GM21528 (cell line): ENCODE results near the gene ACRV1.
"Not testable (repeated sequence)": the region's sequence is repeated elsewhere in the genome, so short reads cannot be mapped to it uniquely, and the experiment has no call there.

Experiments used
- ATAC-seq: cut with Tn5 transposase; IDR thresholded peaks from one replicate; pipeline ENCODE4 v1.9.1; 2021; ENCODE audit warnings: mild to moderate bottlenecking, moderate library complexity; ENCODE audit not compliant: unreplicated experiment, low FRiP score

ACRV1 gene, protein sequence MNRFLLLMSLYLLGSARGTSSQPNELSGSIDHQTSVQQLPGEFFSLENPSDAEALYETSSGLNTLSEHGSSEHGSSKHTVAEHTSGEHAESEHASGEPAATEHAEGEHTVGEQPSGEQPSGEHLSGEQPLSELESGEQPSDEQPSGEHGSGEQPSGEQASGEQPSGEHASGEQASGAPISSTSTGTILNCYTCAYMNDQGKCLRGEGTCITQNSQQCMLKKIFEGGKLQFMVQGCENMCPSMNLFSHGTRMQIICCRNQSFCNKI

DNA sequence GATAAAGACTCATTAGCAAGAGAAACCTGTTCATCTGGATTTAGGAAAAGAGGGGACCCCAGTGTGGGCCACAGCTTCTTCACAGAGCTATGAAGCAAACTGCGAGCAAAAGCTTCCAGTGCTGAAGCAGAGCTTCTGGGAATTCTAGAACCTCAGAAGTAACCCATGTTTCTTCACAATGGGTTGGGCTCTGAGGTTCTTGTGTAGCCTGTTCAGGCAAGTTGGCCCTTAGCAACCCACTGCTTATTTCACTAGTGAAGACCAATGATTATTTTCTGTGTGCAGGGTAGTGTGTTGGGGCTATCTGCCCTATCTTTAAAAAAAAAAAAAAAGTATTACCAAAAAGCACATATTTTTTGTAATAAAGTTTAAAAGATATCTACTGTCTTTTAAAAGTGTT is at the start of gene ACRV1:
TSS of gene ACRV1 (minus strand) at position 101 of the 400 bp plus-strand sequence. CDS start at position 34, 67 bp downstream.
- ATAC-seq: no peak

DNA sequence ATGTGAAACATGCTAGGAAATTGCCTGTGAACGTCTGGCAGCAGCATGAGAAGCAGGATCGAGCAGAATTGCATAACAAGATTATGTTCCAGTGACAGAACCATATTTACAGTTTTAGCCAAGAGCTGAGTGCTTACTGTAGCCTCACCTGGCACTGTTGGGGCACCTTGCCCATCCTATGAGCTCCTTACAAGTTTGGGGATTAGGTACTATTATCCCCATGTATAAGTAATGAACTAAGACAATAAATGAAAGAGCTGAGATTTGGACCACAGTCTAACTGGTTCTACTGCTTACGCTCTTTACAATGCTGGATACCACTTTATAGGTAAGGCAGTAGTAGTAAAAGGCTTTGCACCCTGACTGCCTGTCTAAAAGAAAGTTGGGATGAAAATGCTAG is 48.3 kb upstream of the ACRV1 start:
- no peak for ATAC-seq

DNA sequence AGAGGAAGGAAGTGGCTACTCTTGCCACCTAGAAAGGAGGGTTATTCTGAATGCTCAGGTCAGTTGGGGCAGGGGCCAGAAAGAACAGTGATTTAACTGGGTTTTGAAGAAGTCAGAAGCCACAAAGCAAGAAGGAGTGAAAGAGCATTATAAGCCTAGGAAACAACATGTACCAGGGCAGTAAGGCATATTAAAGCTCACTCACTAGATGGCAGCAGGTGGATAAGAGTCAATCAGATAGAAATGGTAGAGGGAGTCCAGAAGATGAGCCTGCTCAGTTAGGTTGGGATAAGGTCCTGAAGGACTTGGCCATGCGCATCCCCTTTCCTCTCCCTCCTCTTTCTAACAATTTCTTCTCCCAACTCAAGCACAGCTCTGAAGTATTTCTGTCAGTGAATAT is 43.5 kb upstream of the ACRV1 start:
- ATAC-seq: no peak

DNA sequence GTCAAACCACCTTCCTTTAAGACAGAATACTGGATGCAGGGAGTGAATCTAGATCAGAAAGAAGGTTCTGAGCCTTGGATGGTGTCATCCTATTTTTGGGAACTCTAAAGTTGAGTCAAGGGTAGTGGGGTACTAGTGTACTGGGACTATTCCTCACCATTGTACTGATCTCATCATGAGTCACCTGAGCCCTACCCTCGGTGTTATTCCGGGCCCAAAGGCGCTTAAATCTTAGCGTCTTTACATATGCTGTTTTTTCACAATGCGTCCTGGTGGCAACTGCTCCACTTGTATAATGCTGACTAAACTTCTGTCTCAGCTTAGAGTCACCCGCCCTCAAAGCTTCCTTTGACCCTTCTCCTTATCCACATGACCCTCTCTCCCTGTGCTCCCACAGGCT is 40.1 kb upstream of the ACRV1 start:
- no peak for ATAC-seq

DNA sequence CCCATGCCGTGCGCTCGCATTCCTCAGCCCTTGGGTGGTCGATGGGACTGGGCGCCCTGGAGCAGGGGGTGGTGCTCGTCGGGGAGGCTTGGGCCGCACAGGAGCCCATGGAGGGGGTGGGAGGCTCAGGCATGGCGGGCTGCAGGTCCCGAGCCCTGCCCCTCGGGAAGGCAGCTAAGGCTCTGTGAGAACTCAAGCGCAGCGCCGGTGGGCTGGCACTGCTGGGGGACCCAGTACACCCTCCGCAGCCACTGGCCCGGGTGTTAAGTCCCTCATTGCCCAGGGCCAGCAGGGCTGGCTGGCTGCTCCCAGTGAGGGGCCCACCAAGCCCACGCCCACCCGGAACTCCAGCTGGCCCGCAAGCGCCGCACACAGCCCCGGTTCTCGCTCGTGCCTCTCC is 24.0 kb upstream of the ACRV1 start:
- not testable (repeated sequence) for ATAC-seq

DNA sequence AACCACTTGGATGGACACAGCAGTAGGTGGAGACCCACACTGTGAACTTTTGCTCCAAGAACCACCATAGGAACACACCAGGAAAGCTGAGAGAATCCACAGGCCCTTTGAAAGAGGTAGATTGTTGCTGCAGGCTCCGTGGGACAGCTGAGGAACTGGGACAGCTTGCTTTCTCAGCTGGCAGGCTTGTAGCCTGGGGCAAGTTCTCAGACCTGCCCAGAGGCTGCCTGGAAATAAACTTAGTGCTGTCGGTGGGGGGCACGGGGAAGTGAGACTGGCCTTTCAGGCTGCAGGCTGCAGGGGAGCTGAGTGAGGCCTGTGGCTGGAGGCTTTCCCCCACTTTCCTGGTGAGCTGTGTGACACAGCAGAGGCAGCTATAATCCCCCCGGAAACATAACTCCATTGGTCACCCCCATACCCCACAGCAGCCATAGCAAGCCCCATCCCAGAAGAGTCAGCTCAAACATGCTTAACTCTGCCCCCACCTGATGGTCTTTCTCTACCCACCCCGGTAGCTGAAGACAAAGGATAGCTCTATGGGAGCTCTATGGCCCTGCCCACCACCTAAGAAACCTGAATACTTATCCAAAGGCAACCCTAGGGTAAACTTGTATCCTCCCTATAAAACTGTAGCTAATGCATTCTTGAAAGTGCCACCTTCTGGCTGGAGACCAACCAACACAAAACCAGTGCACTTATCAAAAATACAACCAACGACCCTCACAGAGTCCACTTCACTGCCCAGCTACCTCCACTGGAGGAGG is 21.4 kb upstream of the ACRV1 start:
- no peak for ATAC-seq

DNA sequence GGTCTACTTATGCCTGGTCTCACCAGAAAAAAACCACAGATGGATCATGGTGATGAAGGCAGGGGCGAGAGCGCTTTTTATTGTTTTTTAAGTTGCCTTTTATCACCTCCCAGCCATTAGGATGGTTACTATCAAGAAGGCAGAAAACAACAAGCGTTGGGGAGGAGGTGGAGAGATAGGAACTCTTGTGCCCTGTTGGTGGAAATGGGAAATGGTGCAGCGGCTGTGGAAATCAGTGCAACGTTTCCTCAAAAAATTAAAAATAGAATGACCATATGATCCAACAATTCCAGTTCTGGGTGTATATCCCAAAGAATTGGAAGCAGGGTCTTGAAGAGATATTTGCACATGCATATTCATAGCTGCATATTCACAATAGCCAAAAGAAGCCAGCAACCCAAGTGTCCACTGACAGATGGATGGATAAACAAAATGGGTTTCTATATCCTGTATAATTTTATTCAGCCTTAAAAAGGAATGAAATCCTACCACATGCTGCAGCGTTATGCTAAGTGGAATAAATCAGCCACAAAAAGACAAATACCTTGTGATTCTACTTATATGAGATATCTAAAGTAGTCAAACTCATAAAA is 20.5 kb upstream of the ACRV1 start:
- ATAC-seq: no peak

DNA sequence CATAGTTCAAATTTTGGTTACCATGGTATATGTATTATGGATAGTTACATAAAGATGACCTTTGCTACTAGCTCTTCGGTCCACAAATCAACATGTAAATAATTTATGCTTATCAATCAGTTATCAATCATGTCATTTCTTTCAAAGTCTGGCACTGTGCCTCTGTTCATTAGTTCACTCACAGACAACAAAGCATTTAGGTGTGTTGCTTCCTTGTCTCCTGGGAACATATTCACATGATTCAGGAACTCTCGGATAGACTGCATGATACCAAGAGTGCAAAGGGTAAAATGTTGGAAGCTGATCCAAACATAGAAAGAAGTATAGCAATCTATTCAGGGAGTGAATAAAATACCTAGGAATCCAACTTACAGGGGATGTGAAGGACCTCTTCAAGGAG is 14.3 kb upstream of the ACRV1 start:
- no peak for ATAC-seq

DNA sequence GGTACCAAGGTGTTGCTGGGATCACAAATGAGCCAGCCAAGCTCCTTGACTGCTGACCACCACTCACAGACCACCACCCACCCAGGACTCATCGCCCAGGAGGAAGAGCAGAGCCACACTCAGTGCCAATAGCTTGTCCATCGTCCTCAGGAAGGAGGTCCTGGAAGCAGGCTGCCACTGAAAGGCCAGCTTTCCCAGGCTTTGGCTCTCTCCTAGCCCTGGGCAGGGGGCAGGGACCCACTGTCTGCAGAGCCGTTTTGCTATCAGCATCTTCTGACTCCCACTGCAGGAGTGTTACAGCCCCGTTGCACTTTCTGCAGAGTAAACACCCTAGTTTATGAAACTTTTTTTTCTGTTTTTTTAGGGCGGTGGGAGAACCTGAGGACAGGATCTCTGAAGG is 12.2 kb upstream of the ACRV1 start:
- ATAC-seq: no peak

DNA sequence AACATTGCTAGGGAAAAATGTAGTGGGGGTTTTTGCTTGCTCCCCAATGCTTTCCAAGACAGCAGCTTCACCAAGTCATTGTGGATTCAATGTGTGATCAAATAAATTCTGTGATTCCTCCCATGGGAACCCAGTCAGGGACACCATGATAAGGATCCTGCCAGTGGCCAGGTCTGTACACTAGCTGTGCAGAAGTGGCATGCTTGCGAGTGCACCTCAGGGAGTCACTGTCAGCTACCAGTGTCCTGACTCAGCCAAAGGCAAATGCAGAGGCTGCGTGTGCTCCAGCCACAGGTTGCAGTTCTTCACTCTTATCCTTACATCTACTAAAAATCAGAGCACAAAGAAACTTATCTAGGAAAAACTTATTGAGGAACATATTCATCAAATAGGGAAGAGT is 9.4 kb upstream of the ACRV1 start:
- no peak for ATAC-seq

DNA sequence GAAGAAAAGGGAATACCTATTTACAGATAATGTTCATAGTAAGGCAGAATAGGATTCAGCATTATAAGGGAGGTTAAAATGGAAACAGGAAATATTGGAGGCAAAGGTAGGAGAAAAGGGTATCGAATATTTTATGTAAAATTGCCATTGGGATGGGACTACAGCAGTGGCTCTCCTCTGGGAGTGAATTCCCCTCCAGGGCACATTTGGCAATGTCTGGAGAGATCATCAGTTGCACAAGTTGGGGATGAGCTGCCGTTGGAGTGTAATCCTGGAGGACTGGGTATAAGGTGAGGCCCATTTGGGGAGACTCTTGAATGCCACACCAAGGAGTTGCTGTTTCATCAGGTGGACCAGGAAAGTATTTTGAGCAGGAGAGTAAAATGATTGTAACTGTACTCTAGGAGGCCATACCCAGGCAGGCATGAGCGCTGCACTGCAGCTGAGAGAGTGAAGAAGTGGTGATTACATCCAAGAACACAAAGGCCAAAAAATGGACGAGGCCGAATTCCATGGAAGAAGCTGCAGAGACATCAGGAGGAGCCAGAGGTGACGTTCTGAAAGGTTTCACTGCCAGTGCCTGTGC is 8.7 kb upstream of the ACRV1 start:
- no peak for ATAC-seq

DNA sequence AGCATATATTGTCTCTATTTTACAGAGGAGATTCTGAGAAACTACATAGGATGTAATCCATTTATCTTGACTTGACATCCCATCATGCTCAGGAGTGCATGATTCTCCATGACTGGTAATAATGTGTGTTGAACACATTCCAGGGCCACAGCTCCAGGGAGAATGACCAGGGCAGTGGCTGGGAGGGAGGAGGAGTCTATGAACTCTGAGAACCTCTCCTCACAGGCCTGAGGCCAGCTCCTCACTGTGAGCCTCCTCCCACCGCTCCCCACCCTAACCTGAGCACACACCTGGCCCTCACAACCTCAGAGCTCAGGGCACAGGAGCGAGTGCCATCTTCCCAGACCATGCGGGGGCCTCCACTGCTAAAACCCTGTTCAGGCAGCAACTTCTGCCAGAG is 8.0 kb upstream of the ACRV1 start:
- ATAC-seq: no peak

DNA sequence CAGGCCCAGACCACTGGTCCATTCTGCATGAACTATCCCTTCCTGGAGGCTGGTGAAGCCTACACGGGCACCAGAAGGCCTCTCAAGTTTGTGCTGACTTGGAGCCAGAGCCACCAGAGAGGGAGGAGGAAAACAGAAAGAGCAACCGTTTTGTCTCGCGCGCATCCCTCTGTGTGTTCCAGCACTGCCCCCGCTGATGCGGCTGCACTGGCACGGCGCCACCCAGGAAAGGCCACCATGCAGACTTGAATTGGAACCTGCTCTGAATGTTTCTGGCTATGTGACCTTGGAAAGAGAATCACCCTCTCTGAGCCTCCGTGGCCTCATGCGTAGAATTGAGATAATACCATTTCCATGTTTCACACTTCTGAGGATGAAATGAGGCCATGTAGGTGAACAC is 7.4 kb upstream of the ACRV1 start:
- no peak for ATAC-seq

DNA sequence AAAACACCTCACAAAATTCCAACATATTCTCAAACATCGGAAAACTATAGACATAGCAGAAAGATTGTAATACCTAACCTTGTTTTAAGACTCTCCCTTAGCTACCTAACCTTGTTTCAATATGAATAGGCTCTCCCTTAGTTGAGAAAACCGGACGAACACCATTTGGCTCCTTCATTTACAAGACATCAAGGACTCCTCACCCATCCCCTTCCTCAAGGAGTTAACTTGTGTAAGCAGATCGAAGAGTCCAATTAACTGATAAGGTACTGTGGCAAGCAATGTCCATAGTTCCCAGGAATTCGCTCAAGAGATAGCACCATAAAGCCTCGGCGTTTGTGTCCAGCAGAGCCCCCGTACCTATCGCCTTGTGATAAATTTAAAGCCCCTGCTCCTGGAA is 4.6 kb upstream of the ACRV1 start:
- ATAC-seq: no peak

DNA sequence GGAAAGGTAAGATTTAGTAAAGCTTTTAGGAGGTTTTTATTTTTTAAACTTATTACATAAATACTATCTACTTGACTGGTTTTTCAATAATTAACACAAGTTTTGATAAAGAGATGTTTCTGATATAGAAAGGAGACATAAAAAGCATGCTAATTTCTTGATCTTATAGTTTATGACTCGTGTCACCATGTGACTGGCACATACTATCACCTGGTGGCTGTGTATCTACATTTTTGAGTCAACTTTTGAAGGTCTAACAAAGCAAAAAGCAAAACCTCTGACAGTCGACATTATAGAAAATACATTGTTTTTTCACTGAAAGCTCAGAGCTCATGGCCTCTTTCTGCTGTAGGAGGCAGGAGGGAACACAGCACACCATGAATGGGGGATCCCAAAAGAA is 810 bp downstream of the ACRV1 start:
- no peak for ATAC-seq

DNA sequence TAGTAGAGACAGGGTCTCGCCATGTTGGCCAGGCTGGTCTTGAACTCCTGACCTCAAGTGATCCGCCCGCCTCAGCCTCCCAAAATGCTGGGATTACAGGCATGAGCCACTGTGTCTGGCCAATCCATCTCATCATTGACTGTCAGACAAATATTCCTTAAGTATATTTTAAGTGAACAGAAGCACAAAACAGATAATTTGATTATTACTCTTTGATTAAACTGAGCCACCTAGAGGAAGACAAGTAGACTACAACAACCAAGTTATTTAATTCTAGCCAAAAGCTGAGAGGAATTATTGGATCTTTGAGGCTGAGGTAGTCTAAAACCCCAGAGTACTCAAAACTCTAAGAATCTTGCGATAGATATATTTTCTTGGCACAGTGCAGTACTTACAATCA is 1.2 kb downstream of the ACRV1 start:
- no peak for ATAC-seq

DNA sequence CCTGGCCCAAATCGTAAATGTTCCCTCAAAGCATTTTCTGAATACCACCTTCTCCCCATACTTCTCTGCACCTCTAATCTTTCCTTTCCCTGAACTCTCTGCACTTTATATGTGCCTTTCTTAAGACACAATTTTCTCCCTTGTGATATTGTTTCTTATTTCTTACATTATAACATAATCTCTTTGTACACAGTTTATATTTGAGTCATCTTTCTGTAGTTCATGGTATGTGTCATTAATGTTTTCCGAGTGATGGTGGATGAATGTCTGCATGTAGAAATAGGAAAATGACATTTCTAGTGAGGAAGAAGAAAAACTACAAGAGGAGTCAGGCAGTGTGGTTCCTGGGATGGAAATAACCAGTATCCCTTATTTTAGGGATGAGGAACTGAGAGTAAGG is 5.5 kb downstream of the ACRV1 start:
- ATAC-seq: no peak

DNA sequence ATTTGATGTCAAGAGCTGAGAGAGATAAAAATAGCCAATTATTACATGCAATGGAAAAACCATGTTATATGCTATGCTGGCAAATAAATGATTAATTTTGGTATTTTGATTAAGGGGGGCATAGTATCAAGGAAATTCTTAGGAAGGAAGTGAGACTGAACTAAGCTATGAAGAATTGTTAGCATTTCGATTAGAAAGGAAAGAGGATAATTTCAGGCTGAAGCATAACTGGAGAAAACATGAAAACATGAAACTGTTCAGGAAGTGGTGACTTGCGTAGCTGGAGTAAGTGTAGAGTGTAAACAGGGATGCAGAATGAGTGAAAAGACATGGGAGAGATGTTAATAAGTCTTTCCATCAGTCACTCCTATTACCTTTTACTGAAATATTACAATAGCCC is 6.4 kb downstream of the ACRV1 start:
- no peak for ATAC-seq

DNA sequence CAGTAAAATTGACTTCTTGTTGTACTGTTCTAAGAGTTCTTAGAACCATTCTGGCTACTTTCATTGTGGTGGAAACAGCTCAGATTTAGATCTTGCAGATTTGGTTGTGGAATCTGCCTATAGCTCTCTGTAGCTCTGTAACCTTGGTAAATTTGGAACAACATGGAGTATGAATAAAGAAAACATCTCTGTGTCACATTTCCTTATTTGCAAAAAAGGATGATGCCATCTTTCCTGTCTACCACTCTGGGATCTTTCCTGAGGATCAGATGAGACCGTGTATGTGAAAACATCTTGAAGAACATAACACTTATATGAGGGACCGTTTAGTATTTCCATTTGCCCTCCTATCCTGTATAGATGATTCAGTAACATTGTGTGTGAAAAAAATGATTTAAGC is 9.1 kb downstream of the ACRV1 start:
- ATAC-seq: no peak

DNA sequence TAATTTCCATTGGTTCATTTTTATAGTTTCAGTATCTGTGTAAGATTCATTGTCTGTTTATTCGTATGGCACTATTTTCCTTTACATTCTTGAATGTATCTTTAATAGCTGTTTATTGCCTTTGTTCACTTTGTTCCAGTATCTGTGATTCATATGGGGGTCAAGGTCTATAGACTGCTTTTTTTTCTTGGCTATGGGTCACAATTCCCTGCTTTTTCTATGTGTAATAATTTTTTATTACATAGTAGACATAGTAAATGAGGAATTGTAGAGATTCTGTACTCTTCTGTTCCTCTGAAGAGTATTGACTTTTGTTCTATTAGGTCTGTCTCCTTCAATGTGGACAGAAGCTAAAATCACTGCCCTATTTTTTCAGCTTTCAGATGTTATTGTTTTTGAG is 10.5 kb downstream of the ACRV1 start:
- no peak for ATAC-seq

DNA sequence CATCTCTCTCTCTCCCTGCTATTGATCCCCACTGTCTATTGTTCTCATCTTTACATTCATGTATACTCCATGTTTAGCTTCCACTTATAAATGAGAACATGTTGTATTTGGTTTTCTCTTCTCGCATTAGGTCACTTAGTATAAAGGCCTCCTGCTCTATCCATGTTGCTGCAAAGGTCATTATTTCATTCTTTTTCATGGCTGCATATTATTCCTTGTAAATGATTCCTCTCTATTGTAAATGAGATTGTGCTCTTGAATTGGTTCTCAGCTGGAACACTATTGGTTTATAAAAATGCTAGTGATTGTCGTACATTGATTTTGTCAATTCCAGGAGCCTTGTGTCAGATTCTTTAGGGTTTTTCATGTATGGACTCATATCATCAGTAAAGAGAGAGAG is 13.5 kb downstream of the ACRV1 start:
- no peak for ATAC-seq

DNA sequence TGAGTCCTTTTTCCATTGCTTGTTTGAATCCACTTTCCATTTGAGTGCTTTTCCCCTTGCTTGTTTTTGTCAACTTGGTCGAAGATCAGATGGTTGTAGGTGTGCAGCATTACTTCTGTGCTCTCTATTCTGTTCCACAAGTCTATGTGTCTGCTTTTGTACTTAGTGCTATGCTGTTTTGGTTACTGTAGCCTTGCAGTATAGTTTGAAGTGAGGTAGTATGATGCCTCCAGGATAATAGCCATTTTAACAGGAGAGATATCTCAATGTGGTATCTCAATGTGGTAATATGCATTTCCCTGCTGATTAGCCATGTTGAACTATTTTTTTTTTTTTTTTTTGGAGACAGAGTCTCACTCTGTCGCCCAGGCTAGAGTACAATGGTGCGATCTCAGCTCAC is 16.7 kb downstream of the ACRV1 start:
- ATAC-seq: no peak
